ENCODE data around the gene ACSF3.

The ACSF3 gene

DNA sequence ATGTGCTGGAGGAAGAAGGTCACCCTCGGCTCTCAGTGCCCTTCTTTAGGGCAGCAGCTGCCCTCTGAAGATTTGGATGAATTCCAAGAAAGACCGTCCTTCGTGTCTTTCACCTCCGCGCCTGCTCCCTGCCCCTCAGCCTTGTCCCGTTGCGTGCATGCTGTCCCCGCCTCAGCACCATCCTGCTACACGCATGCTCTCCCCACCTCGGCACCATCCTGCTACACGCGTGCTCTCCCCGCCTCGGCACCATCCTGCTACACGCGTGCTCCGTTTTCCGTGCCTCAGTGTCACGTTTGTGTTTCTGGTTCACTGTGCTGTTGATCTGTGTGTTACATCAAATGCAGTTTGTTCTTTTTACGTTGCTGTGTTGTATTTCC is 13.5 kb downstream of the ACSF3 start:
- Histone ChIP-seq H3K9me3 (ENCODE audit: low read length) (no peaks in the 10 kb centered on the region), H3K4me1 (ENCODE audit: insufficient read depth, low read length) (no peaks in the 10 kb centered on the region), H3K36me3 (ENCODE audit: insufficient read depth, low read length) (peaks cover 64% of the 10 kb centered on the region), H3K27me3 (ENCODE audit: insufficient read depth, low read length) (no peaks in the 10 kb centered on the region), H3K4me3 (ENCODE audit: low read length) (no peak overlapping the region), H2AFZ (ENCODE audit: low read depth, low read length) (no peak overlapping the region)

DNA sequence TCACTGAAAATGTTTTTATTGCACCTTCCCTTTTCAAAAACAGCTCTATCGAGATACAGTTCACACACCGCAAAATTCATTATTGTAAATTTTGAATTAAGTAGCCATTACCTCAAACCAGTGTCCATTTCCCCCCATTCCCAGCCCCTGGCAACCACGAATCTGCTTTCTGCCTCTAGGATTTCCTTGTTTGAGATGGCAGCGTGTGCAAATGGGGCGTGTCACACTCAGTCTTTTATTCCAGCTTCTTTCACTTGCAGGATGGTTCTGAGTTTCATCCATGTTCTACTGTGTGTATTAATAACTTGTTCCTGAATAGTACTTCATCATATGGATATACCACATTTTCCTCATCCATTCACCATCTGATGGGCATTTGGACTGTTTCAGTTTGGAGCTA is 14.8 kb downstream of the ACSF3 start:
- H3K27me3 ChIP-seq (ENCODE audit: insufficient read depth, low read length): no peaks in the 10 kb centered on the region
- H3K4me1 ChIP-seq (ENCODE audit: insufficient read depth, low read length): no peaks in the 10 kb centered on the region
- H3K36me3 ChIP-seq (ENCODE audit: insufficient read depth, low read length): peaks cover 64% of the 10 kb centered on the region
- no peaks in the 10 kb centered on the region for H3K9me3 ChIP-seq (ENCODE audit: low read length)
- H2AFZ ChIP-seq (ENCODE audit: low read depth, low read length): no peak overlapping the region
- no peak overlapping the region for H3K4me3 ChIP-seq (ENCODE audit: low read length)

DNA sequence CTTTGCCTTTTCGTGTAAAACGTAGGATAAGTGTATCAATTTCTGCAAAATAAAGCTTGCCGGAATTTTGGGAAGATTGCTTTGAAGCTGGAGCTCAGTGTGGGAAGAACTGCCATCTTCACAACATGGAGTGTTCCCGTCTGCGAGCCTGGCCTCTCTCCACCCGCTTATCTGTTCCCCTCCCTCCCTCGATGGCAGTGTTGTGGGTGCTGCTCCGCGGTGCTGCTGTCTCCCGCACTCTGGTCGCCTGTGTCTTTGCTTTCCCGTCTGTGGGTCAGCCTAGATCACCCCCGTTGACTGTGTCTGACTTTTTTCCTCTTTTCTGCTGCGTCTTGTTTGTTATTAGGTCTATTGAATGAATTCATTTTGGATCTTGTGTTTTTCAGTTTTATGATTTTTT is 17.0 kb downstream of the ACSF3 start:
- Histone ChIP-seq H3K36me3 (ENCODE audit: insufficient read depth, low read length) (peaks cover 60% of the 10 kb centered on the region), H3K4me1 (ENCODE audit: insufficient read depth, low read length) (peaks cover 3% of the 10 kb centered on the region), H3K9me3 (ENCODE audit: low read length) (no peaks in the 10 kb centered on the region), H2AFZ (ENCODE audit: low read depth, low read length) (no peak overlapping the region), H3K4me3 (ENCODE audit: low read length) (no peak overlapping the region), H3K27me3 (ENCODE audit: insufficient read depth, low read length) (no peaks in the 10 kb centered on the region)

DNA sequence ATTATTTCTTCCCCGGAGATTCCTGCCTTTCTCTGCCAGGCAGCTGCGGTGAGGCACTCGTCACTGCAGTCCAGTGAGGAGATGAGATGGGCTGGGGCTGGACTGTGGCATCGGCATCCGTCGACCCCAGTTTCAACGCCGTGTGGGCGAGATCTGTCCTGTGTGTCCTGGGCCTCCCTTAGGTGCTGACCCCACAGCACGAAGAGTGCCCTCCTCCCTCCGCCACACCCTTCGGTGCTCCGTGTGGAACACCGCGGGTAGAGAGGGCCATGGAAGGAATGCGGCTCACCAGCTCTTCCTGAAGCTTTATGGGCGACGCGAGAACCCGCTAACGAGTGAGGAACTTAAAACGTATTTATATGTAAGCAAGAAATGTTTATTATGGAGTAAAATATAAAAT is 17.6 kb downstream of the ACSF3 start:
- Histone ChIP-seq H3K4me1 (ENCODE audit: insufficient read depth, low read length) (peaks cover 3% of the 10 kb centered on the region), H2AFZ (ENCODE audit: low read depth, low read length) (no peak overlapping the region), H3K27me3 (ENCODE audit: insufficient read depth, low read length) (no peaks in the 10 kb centered on the region), H3K9me3 (ENCODE audit: low read length) (no peaks in the 10 kb centered on the region), H3K4me3 (ENCODE audit: low read length) (no peak overlapping the region), H3K36me3 (ENCODE audit: insufficient read depth, low read length) (peaks cover 58% of the 10 kb centered on the region)

GRCh38 chr16:89112377-89113151 is 18.9 kb downstream of the ACSF3 start:
- no peaks in the 10 kb centered on the region for H3K9me3 ChIP-seq (ENCODE audit: low read length)
- no peaks in the 10 kb centered on the region for H3K27me3 ChIP-seq (ENCODE audit: insufficient read depth, low read length)
- peaks cover 3% of the 10 kb centered on the region for H3K4me1 ChIP-seq (ENCODE audit: insufficient read depth, low read length)
- H3K36me3 ChIP-seq (ENCODE audit: insufficient read depth, low read length): peaks cover 54% of the 10 kb centered on the region
- no peak overlapping the region for H3K4me3 ChIP-seq (ENCODE audit: low read length)
- no peak overlapping the region for H2AFZ ChIP-seq (ENCODE audit: low read depth, low read length)

DNA sequence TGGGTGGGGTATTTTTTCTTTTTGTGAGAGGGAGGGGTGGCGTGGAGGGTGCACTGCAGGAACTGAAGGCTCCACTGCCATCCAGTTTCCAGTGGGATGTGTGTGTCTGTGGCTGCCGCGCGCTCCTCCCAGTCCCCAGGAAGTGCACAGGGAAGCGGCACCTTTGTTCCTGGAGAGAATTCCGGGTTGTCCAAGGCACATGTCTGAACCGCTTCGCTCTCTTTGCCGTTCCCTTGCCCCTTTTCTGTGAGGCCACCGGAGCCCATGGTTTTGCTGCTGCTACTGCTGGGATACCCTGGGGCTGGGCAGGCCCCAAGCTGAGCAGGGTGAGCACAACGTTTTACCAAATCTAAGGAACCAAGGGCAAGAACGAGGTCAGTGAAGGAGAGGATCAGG is 19.5 kb downstream of the ACSF3 start:
- H3K4me3 ChIP-seq (ENCODE audit: low read length): no peak overlapping the region
- H3K4me1 ChIP-seq (ENCODE audit: insufficient read depth, low read length): peaks cover 9% of the 10 kb centered on the region
- no peaks in the 10 kb centered on the region for H3K27me3 ChIP-seq (ENCODE audit: insufficient read depth, low read length)
- peaks cover 51% of the 10 kb centered on the region for H3K36me3 ChIP-seq (ENCODE audit: insufficient read depth, low read length)
- H2AFZ ChIP-seq (ENCODE audit: low read depth, low read length): no peak overlapping the region
- H3K9me3 ChIP-seq (ENCODE audit: low read length): no peaks in the 10 kb centered on the region

- Histone ChIP-seq H3K36me3 (ENCODE audit: insufficient read depth, low read length) (peaks cover 47% of the 10 kb centered on the region), H3K27me3 (ENCODE audit: insufficient read depth, low read length) (no peaks in the 10 kb centered on the region), H2AFZ (ENCODE audit: low read depth, low read length) (no peak overlapping the region)
Measured at GRCh38 chr16:89113661-89114060, 20.0 kb downstream of the ACSF3 start.

DNA sequence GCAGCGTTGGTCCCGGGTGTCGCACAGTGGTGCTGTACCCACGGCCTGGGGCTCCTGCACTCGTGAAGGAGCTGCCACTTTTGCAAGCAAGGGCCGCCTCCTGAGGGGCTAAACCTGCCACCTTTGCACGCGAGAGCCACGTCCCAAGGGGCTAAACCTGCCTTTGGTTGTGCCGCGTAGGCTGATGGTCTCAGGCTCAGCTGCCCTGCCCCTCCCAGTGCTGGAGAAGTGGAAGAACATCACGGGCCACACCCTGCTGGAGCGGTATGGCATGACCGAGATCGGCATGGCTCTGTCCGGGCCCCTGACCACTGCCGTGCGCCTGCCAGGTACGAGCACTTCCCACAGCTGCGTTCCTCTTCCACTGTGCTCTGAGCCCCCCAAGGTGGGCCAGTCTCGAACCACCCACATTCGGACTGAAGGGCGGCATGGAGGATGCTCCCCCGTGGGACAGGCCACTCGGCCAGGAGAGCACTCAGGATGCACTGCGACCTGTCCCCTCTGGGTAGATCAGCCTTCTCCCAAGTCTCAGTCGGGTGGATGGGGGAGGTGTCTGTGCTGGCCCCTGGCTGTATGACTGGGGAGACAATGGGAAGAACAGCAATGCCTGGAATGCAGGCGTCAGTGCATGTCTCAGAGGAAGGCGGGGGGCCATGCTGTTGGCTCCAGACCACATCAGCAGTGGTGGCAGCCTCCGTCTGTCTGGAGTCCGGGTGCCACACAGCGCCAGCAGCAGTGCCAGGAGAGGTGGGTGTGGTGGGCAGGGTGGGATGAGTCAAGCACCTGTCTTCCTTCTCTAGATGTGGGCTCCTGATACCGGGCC is 20.7 kb downstream of the ACSF3 start:
- Histone ChIP-seq H3K4me1 (ENCODE audit: insufficient read depth, low read length) (peaks cover 16% of the 10 kb centered on the region), H3K36me3 (ENCODE audit: insufficient read depth, low read length) (peaks cover 47% of the 10 kb centered on the region)

More at GRCh38 chr16:89113661-89114060, 20.0 kb downstream of the ACSF3 start:
- Histone ChIP-seq H3K4me3 (ENCODE audit: low read length) (no peak overlapping the region), H3K4me1 (ENCODE audit: insufficient read depth, low read length) (peaks cover 13% of the 10 kb centered on the region), H3K9me3 (ENCODE audit: low read length) (no peaks in the 10 kb centered on the region)

DNA sequence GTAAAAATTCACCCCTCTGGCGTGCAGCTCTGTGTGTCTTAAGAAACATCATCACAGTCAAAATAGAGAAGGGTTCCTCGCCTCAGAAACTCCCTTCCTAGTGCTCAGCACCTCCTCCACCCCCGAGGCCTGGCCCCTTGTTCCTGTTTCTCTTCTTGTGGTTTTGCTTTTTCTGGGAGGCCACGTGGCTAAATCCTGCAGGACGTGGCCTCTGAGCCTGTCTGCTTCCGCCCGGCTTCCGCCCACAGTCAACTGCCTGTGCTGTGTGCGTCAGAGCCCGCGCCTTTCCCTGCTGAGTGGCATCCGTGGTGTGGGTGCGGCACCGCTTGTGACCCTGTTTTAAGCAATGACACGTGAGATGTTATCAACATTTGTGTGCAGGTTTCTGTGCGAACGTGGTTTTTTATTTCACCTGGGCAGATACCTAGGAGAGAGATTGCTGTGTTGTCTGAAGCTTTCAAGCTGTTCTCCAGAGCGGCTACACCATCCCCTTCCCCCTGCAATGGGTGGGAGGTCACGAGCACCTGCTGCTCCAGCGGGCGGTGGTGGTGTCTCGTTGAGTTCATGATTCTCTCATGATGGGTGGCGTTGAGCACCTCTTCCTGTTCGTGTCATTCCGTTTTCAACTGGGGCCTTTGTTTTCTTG is 21.7 kb downstream of the ACSF3 start:
- Histone ChIP-seq H3K4me1 (ENCODE audit: insufficient read depth, low read length) (peaks cover 16% of the 10 kb centered on the region), H2AFZ (ENCODE audit: low read depth, low read length) (no peak overlapping the region), H3K36me3 (ENCODE audit: insufficient read depth, low read length) (peaks cover 51% of the 10 kb centered on the region), H3K27me3 (ENCODE audit: insufficient read depth, low read length) (no peaks in the 10 kb centered on the region), H3K4me3 (ENCODE audit: low read length) (no peak overlapping the region), H3K9me3 (ENCODE audit: low read length) (no peaks in the 10 kb centered on the region)

More for the DNA sequence above, 20.7 kb downstream of the ACSF3 start:
- Histone ChIP-seq H3K4me3 (ENCODE audit: low read length) (no peak overlapping the region), H2AFZ (ENCODE audit: low read depth, low read length) (no peak overlapping the region), H3K27me3 (ENCODE audit: insufficient read depth, low read length) (no peaks in the 10 kb centered on the region), H3K9me3 (ENCODE audit: low read length) (no peaks in the 10 kb centered on the region)

- Histone ChIP-seq H2AFZ (ENCODE audit: low read depth, low read length) (no peak overlapping the region), H3K9me3 (ENCODE audit: low read length) (no peaks in the 10 kb centered on the region), H3K27me3 (ENCODE audit: insufficient read depth, low read length) (no peaks in the 10 kb centered on the region), H3K36me3 (ENCODE audit: insufficient read depth, low read length) (peaks cover 53% of the 10 kb centered on the region), H3K4me1 (ENCODE audit: insufficient read depth, low read length) (peaks cover 16% of the 10 kb centered on the region), H3K4me3 (ENCODE audit: low read length) (no peak overlapping the region)
Measured at GRCh38 chr16:89116341-89117226, 22.9 kb downstream of the ACSF3 start.

DNA sequence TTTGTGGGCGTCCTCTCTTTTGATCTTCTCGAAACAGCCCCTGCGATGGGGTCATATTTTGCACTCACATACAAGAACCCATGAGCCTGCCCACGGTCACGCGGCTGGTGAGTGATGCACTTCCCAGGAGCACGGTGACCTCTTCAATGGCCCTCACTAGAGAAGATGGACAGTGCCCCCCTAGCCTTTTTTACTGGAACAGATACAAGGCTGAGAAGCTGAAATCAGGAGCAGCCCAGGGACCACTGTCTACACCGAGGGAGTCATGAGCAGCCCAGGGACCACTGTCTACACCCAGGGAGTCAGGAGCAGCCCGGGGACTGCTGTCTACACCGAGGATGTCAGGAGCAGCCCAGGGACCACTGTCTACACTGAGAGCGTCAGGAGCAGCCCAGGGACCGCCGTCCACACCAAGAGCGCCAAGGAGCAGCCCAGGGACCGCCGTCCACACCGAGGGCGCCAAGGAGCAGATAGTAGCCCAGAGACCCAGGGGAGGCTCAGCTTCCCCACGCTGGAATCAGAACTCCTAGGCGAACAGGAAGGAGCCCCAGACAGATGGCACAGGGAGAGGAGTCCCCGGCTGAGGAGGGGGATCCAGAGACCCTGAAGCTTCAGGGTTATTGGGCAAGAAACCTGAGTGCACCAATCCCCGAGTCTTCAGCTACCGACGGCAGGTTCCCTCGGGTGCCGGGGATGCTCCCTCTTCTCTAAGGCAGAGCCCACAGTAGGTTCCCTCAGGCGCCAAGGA is 23.7 kb downstream of the ACSF3 start:
- Histone ChIP-seq H3K4me1 (ENCODE audit: insufficient read depth, low read length) (peaks cover 16% of the 10 kb centered on the region), H3K4me3 (ENCODE audit: low read length) (no peak overlapping the region), H2AFZ (ENCODE audit: low read depth, low read length) (no peak overlapping the region), H3K27me3 (ENCODE audit: insufficient read depth, low read length) (no peaks in the 10 kb centered on the region), H3K36me3 (ENCODE audit: insufficient read depth, low read length) (peaks cover 51% of the 10 kb centered on the region), H3K9me3 (ENCODE audit: low read length) (no peaks in the 10 kb centered on the region)

- Histone ChIP-seq H3K36me3 (ENCODE audit: insufficient read depth, low read length) (peaks cover 47% of the 10 kb centered on the region), H2AFZ (ENCODE audit: low read depth, low read length) (no peak overlapping the region)
Measured at GRCh38 chr16:89117975-89118289, 24.3 kb downstream of the ACSF3 start.

More at GRCh38 chr16:89117975-89118289, 24.3 kb downstream of the ACSF3 start:
- Histone ChIP-seq H3K4me1 (ENCODE audit: insufficient read depth, low read length) (peaks cover 16% of the 10 kb centered on the region), H3K4me3 (ENCODE audit: low read length) (no peak overlapping the region), H3K27me3 (ENCODE audit: insufficient read depth, low read length) (no peaks in the 10 kb centered on the region), H3K9me3 (ENCODE audit: low read length) (no peaks in the 10 kb centered on the region)

Data from neuron (in vitro differentiated cells).